Activated CD4-positive, alpha-beta T cell treated with anti-CD3 and anti-CD28 coated beads, Interleukin-2, amount 50 U/mL, for 4 hours (primary cell): ENCODE results near the gene MAGI2.

Experiments used
- DNase-seq, 2 experiments: peaks; one replicate each; pipeline ENCODE4 v3.0.0-alpha.2; 2020

Gene MAGI2

DNA sequence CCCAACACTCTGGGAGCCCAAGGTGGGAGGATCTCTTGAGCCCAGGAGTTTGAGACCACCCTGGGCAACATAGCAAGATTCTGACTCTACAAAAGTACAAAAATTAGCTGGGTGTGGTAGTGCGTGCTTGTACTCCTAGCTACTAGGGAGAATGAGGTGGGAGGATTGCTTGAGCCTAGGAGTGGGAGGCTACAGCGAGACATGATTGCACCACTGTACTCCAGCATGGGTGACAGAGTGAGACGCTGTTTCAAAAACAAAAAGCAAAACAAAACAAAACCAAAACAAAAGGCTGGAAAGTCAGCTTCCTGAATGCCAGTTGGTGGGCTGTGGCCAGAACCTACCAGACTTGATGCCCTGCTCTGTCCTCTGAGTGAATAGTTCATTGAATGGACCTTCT, 1412.0 kb downstream of the MAGI2 start:
- no peak for DNase-seq

DNA sequence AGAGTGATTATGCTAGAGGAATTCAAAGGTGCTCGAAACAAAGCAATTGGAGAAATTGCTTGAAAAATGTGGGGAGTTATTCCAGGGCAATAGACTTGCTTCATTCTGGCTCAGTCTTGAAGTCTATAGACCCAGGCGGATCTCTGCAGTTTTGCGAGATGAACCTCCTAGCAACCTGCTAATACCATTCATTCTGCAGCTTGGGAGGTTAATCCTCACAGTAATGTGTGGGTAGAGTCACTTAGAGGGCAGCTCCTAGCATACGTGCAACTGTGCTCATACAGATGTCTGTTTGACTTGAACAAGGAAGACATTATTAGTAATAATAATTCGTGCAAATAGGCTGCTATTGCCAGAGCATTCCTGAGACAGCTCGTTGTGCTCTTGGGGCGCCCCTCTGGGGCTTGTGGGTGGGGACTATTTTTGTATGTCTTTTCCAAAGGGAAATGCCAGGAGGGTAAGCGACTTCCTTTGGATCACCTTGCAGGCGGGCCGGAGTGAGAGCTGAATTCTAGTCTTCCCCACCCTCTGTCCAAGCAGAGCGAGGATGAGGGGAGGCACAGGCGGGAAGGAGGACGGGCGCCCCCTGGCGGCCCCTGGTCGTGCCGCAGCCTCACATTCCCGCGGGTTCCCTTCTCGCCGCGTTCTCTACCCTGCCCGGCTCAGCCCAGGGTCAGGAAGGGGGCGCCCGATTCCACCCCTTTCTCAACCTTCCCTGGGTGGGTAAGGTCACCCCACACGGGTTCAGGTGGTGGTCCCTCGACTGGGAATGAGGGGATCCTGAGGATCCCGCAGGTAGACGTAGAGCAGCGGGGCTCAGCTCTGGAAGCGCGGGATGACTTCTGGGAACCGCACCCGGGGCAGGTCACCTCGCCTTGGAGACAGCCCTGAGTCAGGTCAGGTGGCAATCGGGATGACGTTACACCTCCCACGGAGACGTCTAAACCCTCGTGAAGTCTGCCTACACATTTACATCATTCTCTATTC, 1413.4 kb downstream of the MAGI2 start:
- DNase-seq: peak; percentile 32 to 38

DNA sequence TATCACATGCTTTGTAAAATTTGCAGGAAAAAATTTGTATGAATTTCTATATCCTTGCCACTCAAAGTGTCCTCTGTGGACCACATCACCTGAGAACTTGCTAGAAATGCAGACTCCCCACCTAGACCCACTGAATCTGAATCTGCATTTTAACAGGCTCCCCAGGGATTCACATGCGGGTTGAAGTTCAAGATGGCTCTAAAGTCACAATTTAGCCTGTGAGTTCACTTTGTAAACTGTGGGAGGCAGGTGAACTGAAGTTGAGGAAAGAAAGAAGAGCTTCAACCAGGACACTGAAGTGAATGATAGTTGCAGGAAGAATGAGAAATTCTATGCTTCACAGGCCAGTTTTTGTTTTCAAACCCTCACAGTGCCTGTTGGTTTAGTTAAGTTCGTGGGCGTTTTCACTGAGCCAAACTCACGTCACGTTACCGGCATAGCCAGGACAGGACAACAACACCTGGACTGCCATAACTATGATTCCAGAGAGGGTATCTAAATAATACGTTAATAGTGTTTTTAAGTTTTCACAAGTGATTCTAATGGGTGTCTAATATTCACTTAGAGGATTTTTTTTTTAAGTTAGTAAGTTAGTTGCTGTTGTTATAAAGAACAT, 1414.9 kb downstream of the MAGI2 start:
- no peak for DNase-seq

DNA sequence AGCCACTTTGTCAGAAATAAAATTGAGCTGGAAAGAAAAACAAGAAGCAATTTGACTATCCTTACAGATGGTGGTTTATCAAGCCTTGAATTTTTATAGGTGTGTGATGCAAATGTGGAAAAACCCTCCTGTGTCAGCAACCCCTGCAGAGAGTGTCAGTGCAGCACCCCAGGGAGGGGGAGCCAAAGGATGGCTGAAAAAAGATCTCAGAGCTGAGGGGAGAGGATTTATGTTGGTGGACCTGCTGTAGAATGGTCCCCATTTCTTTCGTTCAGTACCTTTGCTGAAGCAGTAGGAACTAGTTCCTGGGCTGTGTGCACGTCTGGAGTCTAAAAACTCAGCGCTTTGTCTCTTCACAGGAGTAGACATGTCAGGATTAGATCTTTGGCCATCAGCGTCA, 1415.9 kb downstream of the MAGI2 start:
- no peak for DNase-seq

DNA sequence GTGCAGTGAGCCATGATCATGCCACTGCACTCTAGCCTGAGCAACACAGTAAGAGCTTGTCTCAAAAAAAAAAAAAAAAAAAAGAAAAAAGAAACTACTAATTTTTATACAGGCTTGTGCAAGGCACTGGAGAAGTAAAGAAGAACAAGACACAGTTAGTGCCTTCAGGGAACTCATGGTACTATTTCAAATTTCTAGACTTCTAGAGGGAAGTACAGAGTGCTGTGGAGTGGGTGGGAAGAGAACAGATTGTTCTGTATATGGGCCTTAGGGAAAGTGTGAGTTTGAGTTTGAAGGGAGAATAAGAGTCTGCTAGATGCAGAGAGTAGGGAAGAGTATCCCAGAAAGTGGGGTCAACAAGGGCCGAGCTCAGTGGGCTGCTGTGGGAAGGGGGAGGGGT, 1420.1 kb downstream of the MAGI2 start:
- no peak for DNase-seq

DNA sequence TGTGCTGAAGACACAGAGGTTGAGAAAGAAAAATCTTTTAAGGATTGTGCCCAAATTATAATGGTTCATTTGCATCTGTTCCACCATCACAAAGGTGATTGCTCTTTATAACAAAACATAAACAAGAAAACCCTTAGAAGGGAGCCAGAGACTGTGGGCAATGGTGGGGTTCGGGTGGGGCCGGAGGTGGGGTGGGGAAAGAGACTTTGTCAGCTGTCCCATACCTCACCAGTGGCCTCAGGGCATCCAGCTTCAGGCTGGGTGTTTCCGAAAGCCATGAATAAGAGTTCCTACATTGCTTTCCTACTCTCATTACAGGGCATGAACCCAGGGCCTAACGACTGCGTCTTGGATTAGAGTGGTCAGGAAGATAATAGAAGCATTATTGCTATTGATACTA, 1427.0 kb downstream of the MAGI2 start:
- no peak for DNase-seq

DNA sequence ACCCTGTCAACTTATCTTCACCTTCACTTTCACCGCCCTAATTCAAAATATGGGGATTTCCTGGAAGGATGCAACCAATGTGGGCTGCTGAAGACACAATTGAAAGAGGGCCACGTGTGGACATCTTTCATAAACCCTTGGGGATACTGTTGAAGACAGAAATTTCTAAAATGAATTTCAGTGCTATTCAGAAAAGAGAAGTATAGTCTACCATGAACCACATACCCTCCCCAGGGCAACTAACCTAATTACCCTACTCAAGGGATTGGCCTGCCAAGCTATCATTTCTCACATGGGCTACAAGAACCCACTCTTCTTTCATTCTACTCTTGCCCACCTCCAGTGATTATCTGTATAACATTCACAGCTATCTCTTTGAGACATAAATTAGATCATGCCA, 1428.9 kb downstream of the MAGI2 start:
- no peak for DNase-seq

DNA sequence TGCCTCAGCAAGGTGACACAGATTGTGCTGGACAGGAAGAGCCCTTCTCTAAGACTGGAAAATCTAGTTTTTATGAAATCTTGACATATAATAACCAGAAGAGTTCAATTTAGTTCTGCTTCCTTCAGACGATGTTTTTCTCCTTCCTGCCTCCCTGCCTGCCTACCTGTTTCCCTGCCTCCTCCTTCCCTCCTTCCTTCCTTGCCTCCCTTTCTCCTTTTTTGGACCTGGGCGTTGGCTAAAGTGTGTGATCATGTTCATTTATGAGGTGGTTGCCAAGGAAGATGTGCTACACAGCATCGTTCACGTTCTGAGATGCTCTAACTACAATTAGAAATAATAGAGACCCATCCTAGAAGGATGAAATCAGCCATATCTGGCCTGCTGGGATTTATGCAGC, 1430.3 kb downstream of the MAGI2 start:
- DNase-seq: no peak

DNA sequence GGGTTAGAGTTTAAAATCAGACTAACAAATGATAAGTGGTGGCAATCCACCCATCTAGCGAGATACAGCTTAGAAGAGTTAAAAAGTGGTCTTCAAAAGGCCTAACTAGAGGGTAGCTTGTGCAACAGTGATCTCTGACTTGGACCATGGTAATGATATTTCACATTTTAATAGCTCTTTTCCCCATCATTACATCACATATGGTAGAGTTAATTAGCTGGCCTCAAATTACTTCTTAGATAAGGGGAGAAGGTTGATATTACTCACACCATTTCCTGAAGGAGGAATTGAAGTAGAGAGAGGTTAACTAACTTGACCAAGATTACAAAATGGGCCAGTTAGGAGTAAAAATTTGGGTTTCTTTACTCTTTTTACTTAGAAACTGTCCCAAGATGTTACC, 1431.3 kb downstream of the MAGI2 start:
- no peak for DNase-seq

DNA sequence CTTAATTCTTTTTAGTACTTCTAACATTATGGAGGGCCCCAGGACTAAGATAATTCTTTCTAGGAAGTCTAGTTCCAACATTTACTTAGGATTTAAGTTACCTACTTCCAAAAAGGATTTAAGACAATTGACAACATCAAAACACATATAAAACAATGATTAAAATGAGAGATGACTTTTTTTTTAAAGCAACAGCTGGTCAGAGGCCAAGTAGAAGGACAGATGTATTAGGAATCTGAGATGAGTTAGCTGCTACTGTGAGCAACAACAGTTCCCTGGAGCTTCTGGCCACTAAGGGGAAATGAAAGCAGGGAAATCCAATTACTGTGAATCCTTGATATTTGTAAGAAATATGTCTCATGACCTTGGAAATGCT, 1432.6 kb downstream of the MAGI2 start:
- DNase-seq: no peak

DNA sequence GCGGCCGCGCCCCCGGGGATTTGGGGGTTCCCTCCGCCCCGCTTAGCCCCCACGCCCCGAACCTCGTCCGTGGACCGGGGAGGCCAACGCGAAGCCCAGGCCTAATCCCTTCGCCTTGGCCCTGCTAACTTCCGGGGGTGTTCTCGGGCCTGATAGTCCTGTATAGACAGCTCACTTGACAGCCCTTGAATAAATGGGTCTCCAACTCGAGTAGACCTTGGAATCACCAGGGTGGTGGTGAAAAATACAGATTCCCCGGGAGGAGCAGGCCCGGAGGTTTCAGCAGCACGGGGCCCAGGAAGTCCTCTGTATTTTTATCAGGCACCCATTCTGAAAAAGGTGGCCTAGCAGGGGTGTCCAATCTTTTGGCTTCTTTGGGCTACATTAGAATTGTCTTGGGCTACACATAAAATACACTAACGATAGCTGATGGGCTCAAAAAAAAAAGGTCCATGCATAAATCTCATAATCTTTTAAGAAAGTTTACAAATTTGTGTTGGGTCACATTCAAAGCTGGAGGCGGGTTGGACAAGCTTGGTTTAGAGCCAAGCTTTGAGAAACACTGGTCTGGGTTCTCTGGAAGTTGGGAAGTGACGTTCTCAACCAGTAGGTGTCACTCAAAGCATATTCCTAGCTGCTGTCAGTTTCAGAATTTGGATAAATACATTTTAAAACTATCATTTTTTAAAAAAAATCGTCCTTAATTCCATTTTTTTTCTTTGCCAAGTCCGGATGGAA, 1433.2 kb downstream of the MAGI2 start:
- peak in 1 of 2 experiments; percentile 11 for DNase-seq

DNA sequence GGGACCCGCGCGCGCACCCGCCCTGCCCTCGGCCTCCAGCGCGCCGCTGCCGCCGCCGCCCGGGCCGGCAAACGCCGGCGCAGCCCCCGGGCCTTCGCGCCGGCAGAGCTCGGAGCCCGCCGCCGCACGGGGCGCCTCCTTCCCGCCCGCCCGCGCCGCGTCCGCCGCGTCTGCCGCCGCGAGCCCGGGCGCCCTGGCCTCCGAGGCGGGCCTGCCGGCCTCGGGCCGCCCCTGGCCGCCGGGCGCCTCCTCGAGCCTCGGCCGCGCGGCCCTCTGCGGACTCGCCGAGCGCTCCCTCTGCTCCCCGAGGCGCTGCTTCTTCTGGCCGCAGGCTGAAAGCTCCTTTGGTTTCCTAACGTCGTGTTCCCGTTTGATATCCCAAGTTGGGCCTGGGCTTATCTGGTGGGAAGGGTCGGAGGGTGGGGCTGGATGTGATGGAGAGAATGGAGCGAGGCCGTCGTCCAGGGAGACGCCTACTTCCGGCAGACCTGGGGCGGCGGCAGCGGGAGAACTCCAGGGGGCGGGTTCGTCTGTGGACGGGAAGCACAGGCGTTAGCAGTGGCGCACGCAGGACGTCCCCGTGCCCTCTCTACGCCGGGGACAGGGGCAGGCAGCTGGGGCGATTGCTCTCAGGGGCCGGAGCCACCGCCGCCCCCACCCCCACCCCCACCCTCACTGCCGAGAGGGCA, 1433.9 kb downstream of the MAGI2 start:
- peak; percentile 18 to 26 for DNase-seq

DNA sequence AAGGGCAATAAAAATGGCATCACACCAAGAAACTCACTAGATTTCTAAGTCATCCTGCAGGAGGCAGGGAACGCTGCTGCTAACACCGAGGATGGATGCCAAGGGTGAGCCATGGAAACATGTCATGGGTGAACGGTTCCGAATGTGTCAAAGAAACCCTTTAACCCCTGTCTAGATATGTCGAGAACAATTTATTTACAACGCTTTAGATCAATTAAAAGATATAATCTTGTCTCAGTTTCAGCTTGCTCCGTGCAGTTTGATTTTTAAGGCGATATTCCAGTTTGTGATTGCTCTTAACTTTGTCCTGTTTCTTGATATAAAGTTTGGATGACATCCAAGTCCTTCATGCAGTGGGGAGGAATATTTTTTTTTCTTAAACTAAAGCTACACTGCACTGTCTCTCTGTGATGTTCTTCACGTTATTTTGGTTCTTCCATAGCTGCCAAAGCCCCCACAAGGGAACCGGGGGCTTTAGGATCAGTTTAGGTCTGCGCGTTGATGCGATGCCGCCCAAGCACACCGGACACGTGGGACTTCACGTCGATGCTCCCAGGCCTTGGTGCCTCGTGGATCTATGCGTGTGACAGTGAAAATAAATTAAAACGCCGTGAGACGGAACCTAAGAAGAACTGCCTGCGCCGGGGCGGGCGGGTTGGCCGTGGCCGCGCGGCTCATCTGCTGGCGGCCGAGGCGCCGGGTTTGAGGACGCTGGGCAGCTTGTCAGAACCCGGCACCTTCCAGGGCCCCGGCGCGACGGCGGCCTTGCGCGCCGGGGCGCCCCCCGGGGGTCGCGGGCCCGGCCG, 1434.6 kb downstream of the MAGI2 start:
- DNase-seq: no peak

DNA sequence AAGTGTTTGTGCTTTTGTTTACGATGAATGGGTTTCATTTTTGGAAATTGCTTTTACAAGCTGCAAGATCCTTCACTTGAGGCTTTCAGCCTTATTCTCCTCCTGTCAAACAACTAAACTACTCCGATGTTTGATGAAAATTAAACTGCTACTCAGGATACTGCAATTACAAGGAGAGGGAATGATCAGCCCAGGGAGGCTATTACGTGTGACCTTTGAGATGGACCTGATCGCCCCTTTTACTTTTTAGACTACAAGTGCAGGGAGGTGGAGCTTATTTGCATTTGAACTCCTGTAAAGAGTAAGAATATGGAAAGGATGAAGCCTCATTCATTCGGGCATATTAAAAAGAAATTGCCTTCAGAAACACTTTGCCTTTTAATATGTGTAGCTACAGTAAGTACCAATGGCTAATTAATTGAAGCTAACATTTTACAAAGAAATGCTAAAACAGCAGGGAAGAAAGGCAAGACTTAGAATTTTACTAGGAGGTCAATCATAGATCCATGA, 1435.8 kb downstream of the MAGI2 start:
- DNase-seq: no peak

DNA sequence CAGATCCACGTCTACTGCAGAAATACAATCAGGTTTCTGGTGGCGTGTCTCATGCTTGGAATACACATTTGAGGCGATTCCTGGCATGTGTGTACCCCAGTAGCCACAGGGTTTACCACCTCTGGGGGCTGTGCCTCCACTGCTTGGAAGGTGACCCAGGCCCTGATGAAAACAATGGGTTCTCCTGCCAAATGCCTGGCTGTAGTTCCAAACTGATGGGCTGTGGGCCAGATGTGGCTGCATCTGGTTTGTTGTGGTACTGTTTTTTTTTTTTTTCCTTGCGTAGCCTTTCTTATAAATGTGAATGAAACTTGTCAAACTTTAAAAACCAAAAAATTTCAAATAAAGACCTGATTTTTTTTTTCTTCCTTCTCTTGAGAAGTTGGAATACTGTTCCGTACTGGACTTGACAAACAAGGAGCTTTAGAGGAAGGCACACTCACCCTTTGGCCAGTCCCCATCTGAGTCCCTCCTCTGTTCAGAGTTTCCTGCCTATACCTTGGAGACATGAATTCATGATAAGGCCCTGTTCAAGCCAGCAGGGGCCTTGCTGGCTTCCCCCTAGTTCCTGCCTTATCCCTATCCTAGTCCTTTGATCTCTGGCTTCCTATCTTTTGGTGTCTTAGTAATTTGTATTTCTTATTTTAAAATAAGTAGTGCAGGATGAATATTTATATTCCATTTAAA, 1437.8 kb downstream of the MAGI2 start:
- DNase-seq: no peak

DNA sequence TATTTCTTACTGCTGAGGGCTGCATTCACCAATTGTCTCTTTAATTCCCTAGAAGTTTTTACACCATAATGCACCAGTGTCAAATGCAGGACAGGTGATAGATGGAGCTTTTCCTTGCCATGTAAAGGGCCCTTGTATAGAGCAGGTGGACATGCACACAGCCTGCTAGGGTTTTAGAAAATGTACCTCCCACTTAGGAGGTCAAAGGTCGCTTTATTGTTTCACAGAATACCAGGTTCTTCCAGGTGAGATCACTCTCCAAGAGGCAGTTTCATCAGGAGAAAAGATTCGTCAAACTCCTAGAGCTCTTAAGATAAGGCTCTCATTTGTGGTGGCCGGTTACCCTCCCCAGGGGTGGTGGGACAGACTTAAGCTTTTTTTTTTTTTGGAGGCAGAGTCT, 1439.1 kb downstream of the MAGI2 start:
- no peak for DNase-seq

DNA sequence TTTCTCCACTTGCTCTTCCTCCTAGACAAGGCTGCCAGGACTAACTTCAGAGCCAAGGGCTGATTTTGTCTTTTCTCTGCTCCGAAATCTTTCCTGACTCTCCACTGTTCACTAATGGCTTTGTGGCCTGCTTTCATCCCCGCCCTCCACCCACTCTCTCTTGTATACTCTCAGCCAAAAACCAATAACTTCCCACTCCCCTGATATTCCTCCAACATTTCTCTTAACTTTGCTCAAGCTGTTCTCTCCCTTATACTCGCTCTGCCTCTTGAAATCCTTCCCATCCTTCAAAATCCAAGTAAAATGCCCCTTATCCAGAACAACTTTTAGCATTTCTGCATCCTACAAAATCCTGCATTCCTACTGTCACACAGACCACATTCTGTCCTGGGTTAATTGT, 1440.1 kb downstream of the MAGI2 start:
- no peak for DNase-seq

DNA sequence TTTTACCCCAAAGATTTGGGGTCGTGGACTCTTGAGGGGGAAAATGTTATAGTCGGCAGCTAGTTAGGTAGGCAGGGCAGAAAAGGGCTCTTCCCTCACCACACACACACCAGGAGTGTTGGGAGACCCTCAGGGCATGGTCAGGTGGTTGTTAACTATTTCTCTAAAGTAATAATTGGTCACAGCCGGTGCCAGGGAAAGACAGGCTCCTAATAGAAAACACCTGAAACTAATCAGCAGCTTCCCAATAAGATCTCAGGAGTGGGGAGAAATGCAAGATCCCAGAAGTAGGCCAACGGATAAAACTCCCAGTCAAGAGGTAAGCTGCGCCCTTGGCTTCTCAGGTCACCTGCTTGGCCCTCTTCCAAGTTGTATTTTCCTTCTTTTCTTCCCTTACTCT, 1441.8 kb downstream of the MAGI2 start:
- DNase-seq: no peak

DNA sequence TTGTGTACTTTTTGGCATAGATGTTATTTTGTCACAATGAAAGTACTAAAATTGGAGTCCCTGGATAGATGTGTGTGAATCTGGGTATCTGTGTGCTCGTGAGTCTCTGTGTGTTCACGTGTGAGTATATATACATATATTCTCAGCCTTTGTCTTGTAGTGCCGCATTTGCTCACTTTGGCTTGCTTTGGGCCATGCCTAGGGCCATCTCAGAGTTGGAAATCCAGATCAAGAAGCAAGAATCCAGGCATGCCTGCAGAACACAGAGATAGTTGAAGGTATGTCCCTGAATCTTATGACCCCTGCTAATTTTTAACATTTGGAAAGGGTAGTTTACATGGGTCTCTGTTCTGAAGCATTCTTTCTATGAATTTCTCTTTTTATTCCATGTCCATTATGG, 1446.2 kb downstream of the MAGI2 start:
- DNase-seq: no peak

DNA sequence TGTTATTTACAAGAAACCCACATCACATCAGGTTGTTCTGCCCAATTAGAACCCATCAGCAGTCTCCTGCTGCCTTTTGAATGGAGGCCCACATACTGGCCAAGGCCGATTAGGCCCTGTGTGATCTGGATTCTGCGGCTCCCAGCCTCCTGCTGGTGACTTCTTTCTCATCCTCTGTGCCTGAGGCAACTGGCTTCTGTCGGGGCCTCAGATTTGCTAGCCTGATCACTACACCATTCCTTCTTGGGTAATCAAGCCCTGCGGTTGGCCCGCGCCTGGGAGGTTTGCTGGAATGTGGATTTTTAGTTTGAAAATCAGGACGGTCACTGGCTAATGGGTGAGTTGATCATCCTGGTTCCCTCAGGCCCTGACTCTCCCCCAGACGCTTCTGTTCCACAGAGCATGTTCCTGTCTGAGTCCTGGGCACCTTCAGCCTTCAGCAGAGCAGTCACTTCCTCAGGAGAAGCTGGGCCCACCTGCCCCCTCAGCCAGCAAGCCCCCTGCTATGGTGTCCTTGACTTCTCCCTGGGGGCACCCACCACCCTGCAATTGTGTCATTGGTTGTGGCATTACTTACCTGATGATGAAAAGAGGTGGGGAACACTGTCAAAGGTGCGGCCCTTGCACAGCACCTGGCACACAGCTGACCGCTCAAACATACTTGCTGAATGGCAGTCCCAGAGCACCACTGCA, 1447.3 kb downstream of the MAGI2 start:
- no peak for DNase-seq

DNA sequence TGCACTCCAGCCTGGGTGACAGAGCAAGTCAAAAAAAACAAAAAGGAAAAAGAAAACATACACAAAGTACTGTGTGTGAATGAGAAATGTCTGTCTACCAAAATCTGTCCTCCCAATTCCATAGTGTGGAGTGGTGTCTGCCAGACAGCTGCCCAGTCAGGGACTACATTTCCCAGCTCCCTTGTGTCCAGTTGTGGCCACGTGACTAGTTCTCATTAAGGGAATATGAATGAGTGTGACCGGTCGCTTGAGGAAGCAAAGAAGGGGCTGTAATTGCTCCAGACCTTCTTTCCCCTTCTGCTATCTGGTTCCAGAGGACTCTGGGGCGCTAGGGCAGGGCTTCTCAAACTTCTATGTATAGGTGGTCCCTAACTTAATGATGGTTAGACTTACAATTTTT, 1450.8 kb downstream of the MAGI2 start:
- DNase-seq: no peak
